ENCODE results near the gene LRP2. TPM values are rescaled to one million over a fixed set of nuclear protein-coding genes. Genes with fewer than 3 reads are reported as not detected.

Gene LRP2
- total RNA-seq, 1 donor from 2014 or later = 54.2 TPM

DNA sequence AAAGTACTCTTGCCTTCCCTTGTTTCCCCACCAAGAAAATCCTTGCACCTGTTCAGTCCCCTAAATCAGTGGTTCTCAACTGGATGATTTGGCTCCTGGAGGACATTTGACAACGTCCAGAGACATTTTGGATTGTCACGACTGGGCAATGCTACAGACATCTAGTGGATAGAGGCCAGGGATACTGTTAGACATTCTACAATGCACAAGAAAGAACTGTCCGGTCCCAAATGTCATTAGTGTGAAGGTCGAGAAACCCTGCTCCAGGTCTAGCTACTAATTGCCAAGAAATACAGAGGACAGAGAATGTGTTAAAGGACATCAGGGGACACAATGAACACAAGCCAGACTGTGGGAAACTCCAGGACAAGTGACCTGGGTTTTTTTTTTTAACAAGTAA, 60.0 kb downstream of the LRP2 start:
- no peak for DNase-seq (ENCODE audit: low spot score in 2 of 2, unreplicated experiment in 2 of 2)
- Mint-ChIP-seq H3K4me1 (peaks cover 7% of the 10 kb centered on the region), H3K36me3 (peaks cover 5% of the 10 kb centered on the region), H3K27me3 (ENCODE audit: low read depth) (peaks cover 2% of the 10 kb centered on the region), H3K4me3 (no peak overlapping the region), H3K9me3 (peaks cover 7% of the 10 kb centered on the region), H3K27ac (no peak overlapping the region)
- TF ChIP-seq, protein P1, sequence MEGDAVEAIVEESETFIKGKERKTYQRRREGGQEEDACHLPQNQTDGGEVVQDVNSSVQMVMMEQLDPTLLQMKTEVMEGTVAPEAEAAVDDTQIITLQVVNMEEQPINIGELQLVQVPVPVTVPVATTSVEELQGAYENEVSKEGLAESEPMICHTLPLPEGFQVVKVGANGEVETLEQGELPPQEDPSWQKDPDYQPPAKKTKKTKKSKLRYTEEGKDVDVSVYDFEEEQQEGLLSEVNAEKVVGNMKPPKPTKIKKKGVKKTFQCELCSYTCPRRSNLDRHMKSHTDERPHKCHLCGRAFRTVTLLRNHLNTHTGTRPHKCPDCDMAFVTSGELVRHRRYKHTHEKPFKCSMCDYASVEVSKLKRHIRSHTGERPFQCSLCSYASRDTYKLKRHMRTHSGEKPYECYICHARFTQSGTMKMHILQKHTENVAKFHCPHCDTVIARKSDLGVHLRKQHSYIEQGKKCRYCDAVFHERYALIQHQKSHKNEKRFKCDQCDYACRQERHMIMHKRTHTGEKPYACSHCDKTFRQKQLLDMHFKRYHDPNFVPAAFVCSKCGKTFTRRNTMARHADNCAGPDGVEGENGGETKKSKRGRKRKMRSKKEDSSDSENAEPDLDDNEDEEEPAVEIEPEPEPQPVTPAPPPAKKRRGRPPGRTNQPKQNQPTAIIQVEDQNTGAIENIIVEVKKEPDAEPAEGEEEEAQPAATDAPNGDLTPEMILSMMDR (IDR thresholded peaks at IDR 0.05; ENCODE audit: unreplicated experiment) = no peak

DNA sequence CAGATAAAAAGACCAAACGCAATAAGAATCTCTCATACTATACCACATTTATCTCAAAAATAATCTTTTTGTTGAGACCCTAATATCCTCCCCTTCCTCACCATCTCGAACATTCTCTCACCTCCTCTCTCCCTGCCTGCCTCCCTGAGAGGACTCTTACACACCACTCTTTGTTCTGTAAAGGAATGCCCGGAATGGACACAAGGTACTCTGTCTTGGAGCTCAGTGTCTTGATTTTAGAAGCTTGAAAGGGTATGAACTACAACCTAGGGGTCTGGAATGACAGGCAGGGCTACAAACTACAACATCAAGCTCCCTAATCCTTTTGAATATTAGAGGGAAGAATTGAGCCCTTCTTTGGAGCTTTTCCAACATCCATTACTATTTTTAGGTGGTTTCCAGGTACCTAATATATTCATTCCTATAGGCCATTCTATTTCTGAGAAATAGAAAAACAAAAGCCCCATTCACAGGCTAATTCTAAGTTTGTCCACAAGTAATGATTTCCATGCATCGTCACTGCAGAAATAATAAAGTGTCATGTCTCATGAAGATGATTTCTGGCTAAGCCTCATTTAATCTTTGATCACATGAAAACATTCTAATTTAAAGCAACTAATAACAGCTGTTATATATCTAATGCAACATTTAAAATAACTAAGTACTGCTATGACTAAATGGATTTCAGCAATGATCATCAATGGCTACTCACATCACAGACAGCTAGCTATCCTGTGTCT, 60.6 kb downstream of the LRP2 start:
- H3K36me3 Mint-ChIP-seq = peaks cover 5% of the 10 kb centered on the region
- H3K4me1 Mint-ChIP-seq = peaks cover 7% of the 10 kb centered on the region
- H3K27ac Mint-ChIP-seq = no peak overlapping the region
- DNase-seq (ENCODE audit: low spot score in 2 of 2, unreplicated experiment in 2 of 2) = no peak
- TF ChIP-seq, protein P1 (IDR thresholded peaks at IDR 0.05; ENCODE audit: unreplicated experiment) = no peak
- H3K4me3 Mint-ChIP-seq = no peak overlapping the region
- peaks cover 2% of the 10 kb centered on the region for H3K27me3 Mint-ChIP-seq (ENCODE audit: low read depth)
- H3K9me3 Mint-ChIP-seq = peaks cover 7% of the 10 kb centered on the region

DNA sequence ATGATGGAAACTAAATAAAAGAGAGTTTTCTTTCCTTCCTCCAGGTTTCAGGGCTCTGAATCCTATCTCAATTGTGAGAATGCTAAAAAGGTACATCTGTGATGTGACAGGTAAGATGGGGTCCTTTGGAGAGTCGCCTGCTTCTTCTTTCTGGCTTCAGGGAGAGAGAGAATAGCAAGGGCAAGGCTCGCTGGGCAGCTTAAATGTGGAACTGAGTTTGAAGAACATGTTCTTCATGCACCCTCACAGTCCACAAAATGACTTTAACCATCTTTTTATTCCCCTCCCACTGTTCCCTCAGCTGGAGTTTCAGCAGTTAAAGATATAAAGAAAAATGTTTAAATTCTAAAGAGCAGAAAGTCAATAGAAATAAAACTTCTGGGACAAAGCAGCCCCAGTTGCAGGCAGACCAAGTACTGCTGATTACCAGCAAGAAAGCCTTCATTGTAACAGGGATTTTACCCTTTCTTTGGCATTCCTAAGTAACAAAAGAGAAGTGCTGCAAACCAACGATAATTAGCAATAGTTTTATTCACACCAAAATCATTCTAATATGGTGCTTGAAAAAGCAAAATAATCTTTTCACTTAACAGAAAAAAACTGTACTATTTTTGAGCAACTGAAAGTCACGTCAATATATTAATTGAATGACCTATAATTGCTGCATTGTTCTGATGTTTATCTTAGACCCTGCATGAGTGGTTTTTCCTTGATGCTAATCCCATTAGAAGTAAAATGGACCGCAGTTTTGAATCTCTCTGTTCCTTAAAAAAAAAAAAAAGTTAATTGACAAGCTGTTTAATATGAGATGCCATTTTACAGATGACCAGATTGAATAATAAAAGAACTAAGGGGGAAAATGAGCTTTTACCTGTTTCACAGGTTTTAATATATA, 61.5 kb downstream of the LRP2 start:
- TF ChIP-seq, protein P1 (IDR thresholded peaks at IDR 0.05; ENCODE audit: unreplicated experiment) = no peak
- Mint-ChIP-seq H3K4me1 (peaks cover 7% of the 10 kb centered on the region), H3K36me3 (peaks cover 5% of the 10 kb centered on the region), H3K4me3 (no peak overlapping the region), H3K9me3 (peaks cover 7% of the 10 kb centered on the region), H3K27ac (no peak overlapping the region), H3K27me3 (ENCODE audit: low read depth) (peaks cover 2% of the 10 kb centered on the region)
- no peak for DNase-seq (ENCODE audit: low spot score in 2 of 2, unreplicated experiment in 2 of 2)

DNA sequence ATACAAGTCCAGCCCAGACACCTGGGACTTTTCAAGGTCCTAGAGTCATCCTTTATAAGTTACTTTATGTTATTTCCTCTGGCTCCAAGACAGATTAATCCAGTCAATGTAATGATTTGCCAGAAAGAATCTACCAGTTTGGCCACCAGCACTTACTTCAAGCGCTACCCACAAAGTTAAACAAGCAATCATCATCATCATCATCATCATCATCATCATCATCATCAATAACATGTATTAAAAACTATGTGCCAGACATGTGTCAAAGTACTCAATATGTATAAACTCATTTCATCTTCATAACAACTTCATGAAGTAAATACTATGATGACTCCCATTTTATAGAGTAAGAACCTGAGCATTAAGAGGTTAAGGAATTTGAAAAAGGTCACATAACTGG, 64.3 kb downstream of the LRP2 start:
- no peak overlapping the region for H3K4me3 Mint-ChIP-seq
- no peak for DNase-seq (ENCODE audit: low spot score in 2 of 2, unreplicated experiment in 2 of 2)
- H3K4me1 Mint-ChIP-seq = peaks cover 7% of the 10 kb centered on the region
- no peaks in the 10 kb centered on the region for H3K9me3 Mint-ChIP-seq
- H3K27me3 Mint-ChIP-seq (ENCODE audit: low read depth) = peaks cover 2% of the 10 kb centered on the region
- H3K27ac Mint-ChIP-seq = no peak overlapping the region
- peaks cover 5% of the 10 kb centered on the region for H3K36me3 Mint-ChIP-seq
- TF ChIP-seq, protein P1 (IDR thresholded peaks at IDR 0.05; ENCODE audit: unreplicated experiment) = no peak

DNA sequence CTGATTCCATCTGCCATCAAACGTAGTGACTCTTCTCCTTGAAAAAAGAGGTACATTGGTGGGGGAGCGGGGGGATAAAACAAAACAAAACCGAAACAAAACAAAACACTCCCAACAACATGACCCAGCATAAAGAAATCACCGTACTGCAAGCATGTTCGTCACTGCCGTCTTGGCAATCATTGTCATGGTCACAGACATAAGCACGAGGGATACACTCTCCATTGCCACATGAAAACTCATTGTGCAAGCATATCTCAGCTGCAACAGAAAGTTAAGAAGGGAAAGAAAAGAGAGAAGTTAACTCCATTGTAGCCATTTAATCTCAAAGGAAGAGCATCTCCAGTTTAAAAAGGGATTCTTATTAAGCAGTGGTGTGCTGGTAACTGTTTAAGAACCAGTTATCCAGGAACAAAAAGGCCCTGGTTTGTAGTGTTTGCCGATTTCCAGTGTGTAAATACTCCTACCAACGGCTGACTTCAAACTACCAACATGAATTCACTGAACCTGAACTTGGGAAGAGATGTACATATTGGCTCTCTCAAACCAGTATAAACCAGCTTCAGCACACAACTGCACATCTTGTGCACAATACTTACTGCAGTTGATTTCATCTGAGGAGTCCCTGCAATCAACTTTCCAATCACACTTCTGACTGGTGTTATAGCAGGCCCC, 68.2 kb downstream of the LRP2 start:
- DNase-seq (ENCODE audit: low spot score in 2 of 2, unreplicated experiment in 2 of 2) = no peak
- Mint-ChIP-seq H3K36me3 (peaks cover 12% of the 10 kb centered on the region), H3K9me3 (no peaks in the 10 kb centered on the region), H3K4me3 (no peak overlapping the region), H3K27ac (no peak overlapping the region), H3K4me1 (peaks cover 9% of the 10 kb centered on the region), H3K27me3 (ENCODE audit: low read depth) (no peaks in the 10 kb centered on the region)
- TF ChIP-seq, protein P1 (IDR thresholded peaks at IDR 0.05; ENCODE audit: unreplicated experiment) = no peak

Measured in mesothelial cell of epicardium (in vitro differentiated cells).